Gastrocnemius medialis (tissue), 4 donors: ENCODE measurements around the gene NLRP13. TPM values are rescaled to one million over a fixed set of nuclear protein-coding genes. Genes with fewer than 3 reads are reported as not detected.

Source experiments
- ATAC-seq, 2 donors: fragments of 150-250 bp; one replicate each; pipeline ENCODE4 v1.9.1; 2016
- DNase-seq, 2 donors: peaks; one replicate each; pipeline ENCODE4 v3.0.0-alpha.2; 2019
- H3K27ac ChIP-seq, 4 donors: fragments of 200-600 bp; sonication (generic); 1 replicate in 1 of 4; 2 replicates in 3 of 4; pipeline ENCODE4 v1.5.1; 2016 to 2018; ENCODE audit warnings: mild to moderate bottlenecking in 2 of 4, moderate library complexity in 1 of 4
- H3K27me3 ChIP-seq, 3 donors: fragments of 200-600 bp; sonication (generic) in 2 of 3; 1 replicate in 1 of 3; 2 replicates in 2 of 3; pipeline versions ENCODE4 v1.5.1 to v1.6.0; 2016 to 2019; ENCODE audit warnings: mild to moderate bottlenecking in 1 of 3, moderate library complexity in 1 of 3
- H3K36me3 ChIP-seq, 2 donors: fragments of 200-600 bp; sonication (generic) in 1 of 2; one replicate each; pipeline ENCODE4 v1.5.1; 2017 to 2018
- H3K4me1 ChIP-seq, 2 donors: fragments of 200-600 bp; sonication (generic) in 1 of 2; one replicate each; pipeline ENCODE4 v1.5.1; 2016 to 2017; ENCODE audit warnings: mild to moderate bottlenecking in 2 of 2
- H3K4me3 ChIP-seq, 4 donors: fragments of 200-600 bp; sonication (generic) in 3 of 4; 1 replicate in 1 of 4; 2 replicates in 3 of 4; pipeline ENCODE4 v1.5.1; 2016 to 2019; ENCODE audit warnings: mild to moderate bottlenecking in 2 of 4
- H3K9me3 ChIP-seq, 3 donors: fragments of 200-600 bp; sonication (generic) in 2 of 3; 1 replicate in 1 of 3; 2 replicates in 2 of 3; pipeline ENCODE4 v1.5.1; 2016 to 2019
- POLR2A ChIP-seq, 2 donors: fragments of 450-650 bp; IDR thresholded peaks; one replicate each; pipeline ENCODE4 v1.6.1; 2017; ENCODE audit warnings: antibody characterized with exemption in 2 of 2, mild to moderate bottlenecking in 2 of 2, moderate library complexity in 2 of 2
- in situ Hi-C, 4 donors: fragments of 200-750 bp; cut with MboI; loops; one replicate each; pipeline versions ENCODE4 v1.15.0 to v1.8.0; 2017; ENCODE audit warnings: low sequenced_read_pairs in 4 of 4
- intact Hi-C: fragments of 100-400 bp; cut with DNase I; formaldehyde crosslinking; loops from one replicate; pipeline ENCODE4 v1.15.1; 2023; ENCODE audit warnings: low total_unique reads
- total RNA-seq, 4 donors: library from RNA; depleted of rRNA; stranded (reverse); fragments of >200 nt; gene quantifications; one replicate each; pipeline versions ENCODE4 v1.1.0 to v1.2.3, GENCODE V29; 2016
- TF ChIP-seq, protein P1 (sequence below), 5 experiments: fragments of 450-650 bp in 3 of 5; fragments of 200-600 bp in 2 of 5; sonication (generic) in 2 of 5; IDR thresholded peaks in 4 of 5; conservative IDR thresholded peaks in 1 of 5; 1 replicate in 4 of 5; 2 replicates in 1 of 5; pipeline ENCODE4 v1.5.1; 2016 to 2019; ENCODE audit warnings: antibody characterized with exemption in 5 of 5, mild to moderate bottlenecking in 3 of 5, moderate library complexity in 3 of 5

Gene NLRP13
- not detected for total RNA-seq

DNA sequence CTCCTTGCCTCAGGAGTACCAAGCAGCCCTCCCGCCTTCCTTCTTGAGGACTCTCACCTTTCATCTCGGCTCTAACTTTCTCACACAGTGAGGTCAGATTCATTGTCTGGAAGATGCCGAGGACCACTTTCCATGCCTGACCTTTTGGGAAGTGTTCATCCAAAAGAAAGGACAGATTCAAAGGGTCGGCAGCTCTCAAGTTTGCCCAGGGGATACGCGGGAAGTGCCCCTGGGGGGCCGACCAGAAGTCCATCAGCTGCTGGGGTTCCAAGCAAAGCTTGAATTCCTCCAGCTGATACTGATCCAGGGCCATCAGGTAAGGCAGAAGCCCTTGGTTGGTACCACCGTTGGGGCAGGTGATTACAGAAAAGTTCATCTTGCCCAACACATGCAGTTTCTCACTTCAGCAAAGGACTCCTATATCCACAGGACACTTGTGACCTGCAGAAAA, at the start of gene NLRP13:
Gene NLRP13, minus strand, starts transcription at position 401 of the 451 bp plus-strand sequence. Its CDS starts 25 bp downstream, at position 376.
- H3K36me3 ChIP-seq = no peaks in the 10 kb centered on the region
- no peaks in the 10 kb centered on the region for H3K4me1 ChIP-seq
- intact Hi-C loops (no loop called here), in situ Hi-C loops (no loop called here)
- ATAC-seq (no peak), DNase-seq (no peak)
- no peak within 1 kb of the TSS for H3K27ac ChIP-seq
- H3K4me3 ChIP-seq = no peak within 1 kb of the TSS
- no peaks in the 10 kb centered on the region for H3K9me3 ChIP-seq
- H3K27me3 ChIP-seq = no peaks in the 10 kb centered on the region
- TF ChIP-seq, protein P1, sequence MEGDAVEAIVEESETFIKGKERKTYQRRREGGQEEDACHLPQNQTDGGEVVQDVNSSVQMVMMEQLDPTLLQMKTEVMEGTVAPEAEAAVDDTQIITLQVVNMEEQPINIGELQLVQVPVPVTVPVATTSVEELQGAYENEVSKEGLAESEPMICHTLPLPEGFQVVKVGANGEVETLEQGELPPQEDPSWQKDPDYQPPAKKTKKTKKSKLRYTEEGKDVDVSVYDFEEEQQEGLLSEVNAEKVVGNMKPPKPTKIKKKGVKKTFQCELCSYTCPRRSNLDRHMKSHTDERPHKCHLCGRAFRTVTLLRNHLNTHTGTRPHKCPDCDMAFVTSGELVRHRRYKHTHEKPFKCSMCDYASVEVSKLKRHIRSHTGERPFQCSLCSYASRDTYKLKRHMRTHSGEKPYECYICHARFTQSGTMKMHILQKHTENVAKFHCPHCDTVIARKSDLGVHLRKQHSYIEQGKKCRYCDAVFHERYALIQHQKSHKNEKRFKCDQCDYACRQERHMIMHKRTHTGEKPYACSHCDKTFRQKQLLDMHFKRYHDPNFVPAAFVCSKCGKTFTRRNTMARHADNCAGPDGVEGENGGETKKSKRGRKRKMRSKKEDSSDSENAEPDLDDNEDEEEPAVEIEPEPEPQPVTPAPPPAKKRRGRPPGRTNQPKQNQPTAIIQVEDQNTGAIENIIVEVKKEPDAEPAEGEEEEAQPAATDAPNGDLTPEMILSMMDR (IDR thresholded peaks at IDR 0.05 in 4 of 5, conservative IDR thresholded peaks at IDR 0.05 in 1 of 5) = no peak
- TF ChIP-seq POLR2A (IDR thresholded peaks at IDR 0.05) = no peak

GRCh38 chr19:55980415-55980814, 48.3 kb upstream of the NLRP13 start:
- no peak for ATAC-seq
- no peak for DNase-seq
- Histone ChIP-seq H3K27me3 (no peaks in the 10 kb centered on the region), H3K9me3 (no peaks in the 10 kb centered on the region), H3K27ac (no peak overlapping the region), H3K36me3 (no peaks in the 10 kb centered on the region), H3K4me1 (no peaks in the 10 kb centered on the region), H3K4me3 (no peak overlapping the region)
- intact Hi-C loops (no loop called here), in situ Hi-C loops (no loop called here)
- TF ChIP-seq, protein P1 (IDR thresholded peaks at IDR 0.05 in 4 of 5, conservative IDR thresholded peaks at IDR 0.05 in 1 of 5) = no peak
- TF ChIP-seq POLR2A (IDR thresholded peaks at IDR 0.05) = no peak

DNA sequence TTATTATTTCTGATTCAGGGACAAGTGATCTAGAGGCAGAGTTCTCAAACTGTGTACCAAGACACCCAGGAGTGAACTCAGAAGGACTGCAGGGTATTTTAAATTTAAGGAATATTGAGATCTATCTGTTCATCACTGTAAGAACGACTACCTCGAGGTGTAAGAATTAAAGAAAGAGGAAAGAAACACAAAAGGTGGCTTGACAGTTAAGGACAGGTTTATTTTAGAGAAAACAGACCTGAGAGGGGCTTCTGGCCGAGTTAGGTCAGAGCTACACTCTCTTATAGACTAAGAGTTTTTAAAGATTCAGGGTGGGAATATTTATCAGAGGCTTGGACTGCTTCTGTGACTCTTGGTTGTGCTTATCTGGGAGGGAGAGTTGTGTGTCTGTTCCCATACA, 41.8 kb upstream of the NLRP13 start:
- no peak overlapping the region for H3K4me3 ChIP-seq
- intact Hi-C loops = no loop called here
- TF ChIP-seq, protein P1 (IDR thresholded peaks at IDR 0.05 in 4 of 5, conservative IDR thresholded peaks at IDR 0.05 in 1 of 5) = no peak
- TF ChIP-seq POLR2A (IDR thresholded peaks at IDR 0.05) = no peak
- H3K36me3 ChIP-seq = no peaks in the 10 kb centered on the region
- no peak overlapping the region for H3K27ac ChIP-seq
- H3K9me3 ChIP-seq = peaks cover 0 to 2% (median 0%) of the 10 kb centered on the region in 3 donors
- in situ Hi-C loops = no loop called here
- H3K27me3 ChIP-seq = no peaks in the 10 kb centered on the region
- DNase-seq (no peak), ATAC-seq (no peak)
- H3K4me1 ChIP-seq = no peaks in the 10 kb centered on the region

DNA sequence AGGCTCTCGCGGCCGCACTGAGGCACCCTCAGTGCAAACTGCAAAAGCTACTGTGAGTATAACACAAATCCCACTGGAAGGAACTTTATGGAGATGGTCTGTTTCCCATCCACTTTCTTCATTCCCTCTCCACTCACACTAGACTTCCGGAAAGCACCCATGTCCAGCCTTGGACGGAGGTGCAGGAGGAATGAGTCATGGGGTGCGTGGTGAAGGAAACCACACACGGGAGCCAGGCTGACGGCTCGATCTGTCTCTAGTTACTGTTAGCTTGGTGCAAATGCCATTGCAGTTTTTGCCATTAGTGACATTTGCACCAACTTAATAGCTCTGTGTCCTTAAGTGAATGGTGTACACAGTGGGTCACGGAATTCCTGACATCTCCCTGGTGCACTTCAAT, 30.1 kb upstream of the NLRP13 start:
- in situ Hi-C loops (no loop called here), intact Hi-C loops (no loop called here)
- Histone ChIP-seq H3K27ac (no peak overlapping the region), H3K27me3 (no peaks in the 10 kb centered on the region), H3K36me3 (no peaks in the 10 kb centered on the region), H3K4me3 (no peak overlapping the region), H3K4me1 (no peaks in the 10 kb centered on the region), H3K9me3 (no peaks in the 10 kb centered on the region)
- DNase-seq = no peak
- TF ChIP-seq POLR2A (IDR thresholded peaks at IDR 0.05) = no peak
- TF ChIP-seq, protein P1 (IDR thresholded peaks at IDR 0.05 in 4 of 5, conservative IDR thresholded peaks at IDR 0.05 in 1 of 5) = no peak
- ATAC-seq = no peak
